ENCODE data around the gene RASGRP2.

Gene RASGRP2

GRCh38 chr11:64743591-64744543 is at the start of gene RASGRP2:
TSS of gene RASGRP2 (minus strand) at chr11:64744142. CDS start at chr11:64742866, 1,276 bp downstream.
- Histone ChIP-seq H3K4me1 (ENCODE audit: insufficient read depth, low read length) (peaks cover 19% of the 10 kb centered on the region), H3K27me3 (ENCODE audit: insufficient read depth, low read length) (peaks cover 54% of the 10 kb centered on the region), H3K36me3 (ENCODE audit: insufficient read depth, low read length) (no peaks in the 10 kb centered on the region), H3K9me3 (ENCODE audit: low read length) (no peaks in the 10 kb centered on the region), H3K4me3 (ENCODE audit: low read length) (peak within 1 kb of the TSS; percentile 36), H2AFZ (ENCODE audit: low read depth, low read length) (no peak within 1 kb of the TSS)

- no peak overlapping the region for H2AFZ ChIP-seq (ENCODE audit: low read depth, low read length)
- H3K4me1 ChIP-seq (ENCODE audit: insufficient read depth, low read length) = no peaks in the 10 kb centered on the region
- no peaks in the 10 kb centered on the region for H3K36me3 ChIP-seq (ENCODE audit: insufficient read depth, low read length)
- H3K27me3 ChIP-seq (ENCODE audit: insufficient read depth, low read length) = no peaks in the 10 kb centered on the region
- no peaks in the 10 kb centered on the region for H3K9me3 ChIP-seq (ENCODE audit: low read length)
- no peak overlapping the region for H3K4me3 ChIP-seq (ENCODE audit: low read length)
Observed at GRCh38 chr11:64792482-64792881, 48.5 kb upstream of the RASGRP2 start.

GRCh38 chr11:64791781-64792291 is 47.9 kb upstream of the RASGRP2 start:
- Histone ChIP-seq H3K36me3 (ENCODE audit: insufficient read depth, low read length) (no peaks in the 10 kb centered on the region), H2AFZ (ENCODE audit: low read depth, low read length) (no peak overlapping the region), H3K4me3 (ENCODE audit: low read length) (no peak overlapping the region), H3K27me3 (ENCODE audit: insufficient read depth, low read length) (no peaks in the 10 kb centered on the region), H3K9me3 (ENCODE audit: low read length) (no peaks in the 10 kb centered on the region), H3K4me1 (ENCODE audit: insufficient read depth, low read length) (no peaks in the 10 kb centered on the region)

- Histone ChIP-seq H3K36me3 (ENCODE audit: insufficient read depth, low read length) (no peaks in the 10 kb centered on the region), H3K27me3 (ENCODE audit: insufficient read depth, low read length) (no peaks in the 10 kb centered on the region), H3K4me3 (ENCODE audit: low read length) (no peak overlapping the region), H2AFZ (ENCODE audit: low read depth, low read length) (no peak overlapping the region), H3K9me3 (ENCODE audit: low read length) (no peaks in the 10 kb centered on the region), H3K4me1 (ENCODE audit: insufficient read depth, low read length) (no peaks in the 10 kb centered on the region)
Observed at GRCh38 chr11:64790205-64791095, 46.5 kb upstream of the RASGRP2 start.

GRCh38 chr11:64789331-64790204 is 45.6 kb upstream of the RASGRP2 start:
- Histone ChIP-seq H3K9me3 (ENCODE audit: low read length) (no peaks in the 10 kb centered on the region), H3K27me3 (ENCODE audit: insufficient read depth, low read length) (no peaks in the 10 kb centered on the region), H2AFZ (ENCODE audit: low read depth, low read length) (no peak overlapping the region), H3K4me1 (ENCODE audit: insufficient read depth, low read length) (no peaks in the 10 kb centered on the region), H3K36me3 (ENCODE audit: insufficient read depth, low read length) (no peaks in the 10 kb centered on the region), H3K4me3 (ENCODE audit: low read length) (no peak overlapping the region)

- no peaks in the 10 kb centered on the region for H3K4me1 ChIP-seq (ENCODE audit: insufficient read depth, low read length)
- no peaks in the 10 kb centered on the region for H3K36me3 ChIP-seq (ENCODE audit: insufficient read depth, low read length)
- no peak overlapping the region for H2AFZ ChIP-seq (ENCODE audit: low read depth, low read length)
- H3K27me3 ChIP-seq (ENCODE audit: insufficient read depth, low read length) = no peaks in the 10 kb centered on the region
- no peaks in the 10 kb centered on the region for H3K9me3 ChIP-seq (ENCODE audit: low read length)
- no peak overlapping the region for H3K4me3 ChIP-seq (ENCODE audit: low read length)
Observed at GRCh38 chr11:64788321-64789215, 44.6 kb upstream of the RASGRP2 start.

- Histone ChIP-seq H3K4me3 (ENCODE audit: low read length) (no peak overlapping the region), H3K27me3 (ENCODE audit: insufficient read depth, low read length) (no peaks in the 10 kb centered on the region), H3K4me1 (ENCODE audit: insufficient read depth, low read length) (no peaks in the 10 kb centered on the region), H3K36me3 (ENCODE audit: insufficient read depth, low read length) (no peaks in the 10 kb centered on the region), H3K9me3 (ENCODE audit: low read length) (no peaks in the 10 kb centered on the region), H2AFZ (ENCODE audit: low read depth, low read length) (no peak overlapping the region)
Observed at GRCh38 chr11:64787526-64788320, 43.8 kb upstream of the RASGRP2 start.

GRCh38 chr11:64786308-64786707 is 42.4 kb upstream of the RASGRP2 start:
- Histone ChIP-seq H3K27me3 (ENCODE audit: insufficient read depth, low read length) (no peaks in the 10 kb centered on the region), H2AFZ (ENCODE audit: low read depth, low read length) (no peak overlapping the region), H3K9me3 (ENCODE audit: low read length) (no peaks in the 10 kb centered on the region), H3K4me1 (ENCODE audit: insufficient read depth, low read length) (no peaks in the 10 kb centered on the region), H3K4me3 (ENCODE audit: low read length) (no peak overlapping the region), H3K36me3 (ENCODE audit: insufficient read depth, low read length) (peaks cover under 1% of the 10 kb centered on the region)

- Histone ChIP-seq H3K4me1 (ENCODE audit: insufficient read depth, low read length) (no peaks in the 10 kb centered on the region), H2AFZ (ENCODE audit: low read depth, low read length) (no peak overlapping the region), H3K4me3 (ENCODE audit: low read length) (no peak overlapping the region), H3K36me3 (ENCODE audit: insufficient read depth, low read length) (peaks cover 9% of the 10 kb centered on the region), H3K9me3 (ENCODE audit: low read length) (no peaks in the 10 kb centered on the region), H3K27me3 (ENCODE audit: insufficient read depth, low read length) (no peaks in the 10 kb centered on the region)
Observed at GRCh38 chr11:64784813-64785581, 41.1 kb upstream of the RASGRP2 start.

- no peaks in the 10 kb centered on the region for H3K27me3 ChIP-seq (ENCODE audit: insufficient read depth, low read length)
- H3K36me3 ChIP-seq (ENCODE audit: insufficient read depth, low read length) = peaks cover 45% of the 10 kb centered on the region
- peak within 1 kb of the TSS; percentile 70 for H2AFZ ChIP-seq (ENCODE audit: low read depth, low read length)
- no peaks in the 10 kb centered on the region for H3K9me3 ChIP-seq (ENCODE audit: low read length)
- peak within 1 kb of the TSS; percentile 99 for H3K4me3 ChIP-seq (ENCODE audit: low read length)
- peaks cover 28% of the 10 kb centered on the region for H3K4me1 ChIP-seq (ENCODE audit: insufficient read depth, low read length)
Observed at GRCh38 chr11:64778473-64779298, 34.7 kb upstream of the RASGRP2 start, which contains the start of gene SF1. TSS of gene SF1 (minus strand) at chr11:64778542. CDS start at chr11:64778392, 150 bp downstream.
